CD4-positive, alpha-beta T cell treated with Interleukin-6 at 100 ng/mL for 8 hours (primary cell): ENCODE measurements around the gene EFCAB5.
"Not testable (repeated sequence)": the region's sequence is repeated elsewhere in the genome, so short reads cannot be mapped to it uniquely, and the experiment has no call there.

Source experiments
- DNase-seq: peaks from one replicate; pipeline ENCODE4 v3.0.0-alpha.2; 2020; ENCODE audit warnings: mixed read lengths, low spot score

Gene EFCAB5

GRCh38 chr17:30095507-30096244 is 154.2 kb downstream of the EFCAB5 start:
- no peak for DNase-seq

DNA sequence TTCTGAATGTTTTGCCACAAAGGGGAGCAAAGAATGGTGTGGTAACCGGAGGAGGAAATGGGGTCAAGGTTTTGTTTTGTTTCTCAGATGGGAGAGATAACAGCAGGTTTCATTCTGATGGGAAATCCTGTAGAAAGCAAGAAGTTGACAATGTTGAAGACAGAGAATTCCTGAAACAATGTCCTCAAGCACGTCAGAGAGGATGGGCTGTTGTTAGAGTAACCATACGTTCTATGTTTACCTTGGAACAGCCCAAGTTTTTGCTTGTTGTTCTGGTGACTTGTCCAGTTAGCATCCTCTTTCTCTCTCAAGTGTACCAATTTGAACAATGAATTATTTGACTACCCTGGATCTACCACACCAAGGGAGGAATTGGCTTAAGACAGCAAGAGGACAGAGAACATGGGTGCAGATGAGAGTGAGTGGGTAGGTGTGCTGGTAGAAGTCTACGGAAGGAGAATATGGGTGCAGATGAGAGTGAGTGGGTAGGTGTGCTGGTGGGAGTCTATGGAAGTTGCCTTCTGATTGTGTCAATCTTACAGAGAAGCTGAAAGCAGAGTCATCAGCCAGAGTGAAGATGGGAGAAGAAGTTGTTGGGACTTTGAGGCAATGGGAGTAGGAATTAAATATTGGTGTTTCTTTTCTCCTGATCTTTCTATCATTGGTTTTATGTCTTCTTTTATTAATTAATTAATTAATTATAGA is 160.4 kb downstream of the EFCAB5 start:
- DNase-seq: no peak

DNA sequence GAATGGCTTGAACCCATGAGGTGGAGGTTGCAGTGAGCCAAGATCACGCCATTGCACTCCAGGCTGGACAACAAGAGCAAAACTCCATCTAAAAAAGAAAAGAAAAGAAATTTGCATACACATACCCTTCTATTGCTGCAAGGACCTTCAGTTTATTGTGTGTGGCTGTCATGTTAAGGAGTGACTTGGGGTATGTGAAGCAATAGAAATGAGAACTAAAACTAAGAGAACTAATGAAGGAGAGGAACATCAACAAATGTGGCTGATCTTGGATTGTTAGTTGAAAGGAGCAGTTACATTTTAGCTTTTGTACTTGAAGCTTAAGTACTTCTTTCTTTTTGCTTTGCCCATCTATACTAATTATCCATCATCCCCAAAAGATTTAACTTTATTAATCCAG is 162.5 kb downstream of the EFCAB5 start:
- DNase-seq: no peak

DNA sequence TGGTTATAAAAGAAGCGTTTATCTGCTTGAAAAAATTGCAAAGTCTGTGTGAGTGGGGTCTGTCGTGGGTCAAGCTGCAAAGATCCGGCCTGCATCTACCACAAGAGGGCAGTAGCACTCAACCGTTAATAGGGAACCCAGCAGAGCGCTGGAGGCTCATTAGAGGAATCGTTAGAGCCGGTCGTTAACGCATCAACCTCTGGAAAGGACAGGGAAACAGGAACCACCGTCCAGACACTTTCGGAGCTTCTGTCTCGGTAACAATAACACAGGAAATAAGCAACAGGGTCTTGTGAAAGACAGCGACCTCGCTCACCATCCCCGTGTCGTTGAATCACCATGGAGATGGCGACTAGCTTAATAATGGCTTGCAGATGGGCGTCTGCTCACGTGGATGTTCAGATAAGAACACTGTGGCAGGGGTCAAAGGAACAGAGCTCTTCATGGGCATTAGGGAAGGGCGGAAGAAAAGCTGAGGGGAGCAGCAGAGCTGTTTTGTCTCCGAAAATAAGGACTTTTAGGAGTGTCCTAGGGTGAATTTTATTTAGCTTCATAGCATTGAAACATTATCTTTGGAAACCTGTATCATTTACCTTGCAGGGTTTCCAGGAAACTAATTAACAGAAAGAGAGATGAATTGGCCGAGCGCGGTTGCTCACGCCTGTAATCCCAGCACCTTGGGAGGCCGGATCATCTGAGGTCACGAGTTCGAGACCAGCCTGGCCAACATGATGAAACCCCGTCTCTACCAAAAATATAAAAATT is 163.3 kb downstream of the EFCAB5 start:
- DNase-seq: peak; percentile 69

GRCh38 chr17:30112794-30113193 is 171.4 kb downstream of the EFCAB5 start:
- no peak for DNase-seq

GRCh38 chr17:30113213-30113612 is 171.8 kb downstream of the EFCAB5 start:
- DNase-seq: no peak

- DNase-seq: no peak
Measured at GRCh38 chr17:30116345-30116660, 174.9 kb downstream of the EFCAB5 start.

GRCh38 chr17:30116661-30117551 is 175.5 kb downstream of the EFCAB5 start, which contains the start of gene NSRP1:
TSS of gene NSRP1 (plus strand) at chr17:30116816. CDS start at chr17:30116844, 28 bp downstream.
- DNase-seq: peak; percentile 91

DNA sequence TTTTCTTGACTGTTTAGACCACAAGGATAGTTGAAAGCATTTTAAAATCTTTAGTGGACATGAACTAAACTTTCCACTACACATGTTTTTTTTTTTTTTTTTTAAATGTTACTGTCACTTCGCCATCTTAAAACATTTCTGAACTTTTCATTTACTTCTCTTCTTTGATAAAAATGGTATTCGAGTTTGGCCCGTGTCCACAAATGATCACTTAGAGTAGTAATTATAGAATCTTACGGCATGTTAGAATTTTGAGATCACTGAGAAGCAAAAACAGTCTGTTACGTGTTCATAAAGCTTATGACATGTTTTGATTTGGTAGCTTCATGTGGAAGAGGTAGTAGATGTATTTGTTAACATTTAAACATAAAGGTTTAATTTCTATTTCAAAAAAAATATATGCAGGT is 176.2 kb downstream of the EFCAB5 start:
- DNase-seq: no peak

DNA sequence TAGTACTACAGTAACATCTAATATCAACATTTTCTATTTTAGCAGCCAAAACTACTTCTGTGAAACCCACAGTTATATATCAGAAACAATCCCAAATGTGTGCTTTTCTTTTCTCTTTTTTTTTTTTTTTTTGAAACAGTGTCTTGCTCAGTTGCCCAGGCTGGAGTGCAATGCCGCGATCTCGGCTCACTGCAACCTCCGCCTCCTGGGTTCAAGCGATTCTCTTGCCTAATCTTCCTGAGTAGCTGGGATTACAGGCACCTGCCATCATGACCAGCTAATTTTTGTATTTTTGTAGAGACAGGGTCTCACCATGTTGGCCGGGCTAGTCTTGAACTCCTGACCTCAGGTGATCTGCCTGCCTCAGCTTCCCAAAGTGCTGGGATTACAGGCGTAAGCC is 177.2 kb downstream of the EFCAB5 start:
- not testable (repeated sequence) for DNase-seq

- DNase-seq: no peak
Measured at GRCh38 chr17:30124273-30124796, 182.9 kb downstream of the EFCAB5 start.

- DNase-seq: no peak
Measured at GRCh38 chr17:30130121-30130520, 188.7 kb downstream of the EFCAB5 start.

- DNase-seq: no peak
Measured at GRCh38 chr17:30132615-30133014, 191.2 kb downstream of the EFCAB5 start.

DNA sequence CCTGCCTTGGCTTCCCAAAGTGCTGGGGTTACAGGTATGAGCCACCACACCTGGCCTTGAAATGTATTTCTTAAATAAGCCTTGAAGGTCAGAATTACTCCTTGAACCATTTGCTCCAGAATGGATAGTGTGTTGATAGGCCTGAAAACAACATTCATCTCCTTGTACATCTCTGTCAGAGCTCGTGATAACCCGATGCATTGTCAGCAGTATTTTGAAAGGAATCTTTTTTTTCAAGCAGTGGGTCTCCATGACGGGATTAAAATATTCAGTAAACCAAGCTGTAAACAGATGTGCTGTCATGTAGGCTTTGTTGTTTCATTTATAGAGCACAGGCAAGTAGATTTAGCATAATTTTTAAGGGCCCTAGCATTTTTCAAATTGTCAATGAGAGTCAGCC is 191.8 kb downstream of the EFCAB5 start:
- no peak for DNase-seq

- no peak for DNase-seq
Measured at GRCh38 chr17:30134551-30134950, 193.1 kb downstream of the EFCAB5 start.

DNA sequence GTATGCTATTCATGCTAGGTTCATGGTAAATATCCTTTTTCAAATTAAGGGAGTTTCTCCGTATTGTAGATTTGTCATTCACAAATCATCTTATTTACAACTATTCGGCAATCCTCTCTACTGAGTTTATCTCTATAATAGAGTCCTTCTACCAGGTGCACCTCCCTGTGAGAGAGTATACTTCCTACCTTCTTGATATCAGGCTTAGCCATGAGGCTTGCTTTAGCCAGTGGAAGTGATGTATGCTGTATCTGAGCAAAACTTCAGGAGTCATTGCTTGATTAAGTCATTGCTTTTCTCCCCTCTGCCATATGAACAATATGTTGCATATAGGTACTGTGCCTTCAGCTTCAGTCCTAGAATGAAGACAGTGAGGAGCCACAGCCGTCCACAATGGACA is 195.7 kb downstream of the EFCAB5 start:
- DNase-seq: no peak

- DNase-seq: not testable (repeated sequence)
Measured at GRCh38 chr17:30147860-30148259, 206.4 kb downstream of the EFCAB5 start.

- DNase-seq: no peak
Measured at GRCh38 chr17:30148376-30148775, 206.9 kb downstream of the EFCAB5 start.

GRCh38 chr17:30151471-30151870 is 210.0 kb downstream of the EFCAB5 start:
- DNase-seq: no peak

DNA sequence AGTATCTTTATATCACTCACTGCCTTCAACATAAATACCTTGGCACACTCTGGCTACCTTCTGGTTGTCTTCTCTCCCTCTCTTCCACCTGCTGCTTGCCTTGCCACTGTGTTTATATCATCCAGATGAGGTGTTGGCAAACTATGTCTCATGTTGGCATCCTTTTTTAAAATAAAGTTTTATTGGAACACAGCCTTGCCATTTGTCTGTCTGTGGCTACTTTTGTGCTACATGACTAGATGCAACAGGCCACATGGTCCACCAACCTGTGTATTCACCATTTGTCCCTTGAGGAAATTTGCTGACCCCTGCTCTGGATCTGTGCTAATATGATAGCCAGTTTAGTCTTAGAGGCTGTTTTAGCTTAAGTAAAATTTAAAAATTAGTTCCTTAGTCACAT is 212.0 kb downstream of the EFCAB5 start:
- DNase-seq: no peak

DNA sequence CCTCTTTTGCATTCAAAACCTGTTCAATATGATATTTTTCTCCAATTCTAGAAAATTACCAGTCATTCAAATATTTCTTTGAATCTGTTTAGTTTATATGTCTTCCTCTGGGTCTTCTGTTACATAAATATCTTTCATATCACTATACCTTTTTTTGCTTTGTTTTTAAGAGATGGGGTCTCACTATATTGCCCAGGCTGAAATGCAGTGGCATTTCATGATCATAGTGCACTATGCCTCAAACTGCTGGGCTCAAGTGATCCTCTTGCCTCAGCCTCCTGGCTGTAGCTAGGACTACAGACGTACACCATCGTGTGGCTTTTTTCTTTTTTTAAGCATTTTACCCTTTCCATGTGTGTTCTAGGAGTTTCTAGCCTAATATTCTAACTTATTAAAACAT is 214.0 kb downstream of the EFCAB5 start:
- DNase-seq: no peak
